ENCODE data around the gene RHBDD1.

Gene RHBDD1

GRCh38 chr2:226850024-226850423 is 14.2 kb downstream of the RHBDD1 start:
- no peak for TF ChIP-seq CTCF (IDR thresholded peaks at IDR 0.05; ENCODE audit: low read depth, low read length, missing control alignments)
- in situ Hi-C loops (cut with HindIII; ENCODE audit: low sequenced_read_pairs) = no loop called here
- H3K4me3 ChIP-seq (ENCODE audit: low read depth, low read length) = no peak overlapping the region
- DNase-seq (ENCODE audit: low read depth) = no peak

- H3K4me3 ChIP-seq (ENCODE audit: low read depth, low read length) = no peak overlapping the region
- DNase-seq (ENCODE audit: low read depth) = no peak
- in situ Hi-C loops (cut with HindIII; ENCODE audit: low sequenced_read_pairs) = no loop called here
- no peak for TF ChIP-seq CTCF (IDR thresholded peaks at IDR 0.05; ENCODE audit: low read depth, low read length, missing control alignments)
Observed at GRCh38 chr2:226855787-226856186, 19.9 kb downstream of the RHBDD1 start.

GRCh38 chr2:226860087-226860486 is 24.2 kb downstream of the RHBDD1 start:
- in situ Hi-C loops (cut with HindIII; ENCODE audit: low sequenced_read_pairs) = no loop called here
- DNase-seq (ENCODE audit: low read depth) = no peak
- no peak for TF ChIP-seq CTCF (IDR thresholded peaks at IDR 0.05; ENCODE audit: low read depth, low read length, missing control alignments)
- no peak overlapping the region for H3K4me3 ChIP-seq (ENCODE audit: low read depth, low read length)

GRCh38 chr2:226862623-226863022 is 26.8 kb downstream of the RHBDD1 start:
- DNase-seq (ENCODE audit: low read depth) = no peak
- TF ChIP-seq CTCF (IDR thresholded peaks at IDR 0.05; ENCODE audit: low read depth, low read length, missing control alignments) = no peak
- no peak overlapping the region for H3K4me3 ChIP-seq (ENCODE audit: low read depth, low read length)
- in situ Hi-C loops (cut with HindIII; ENCODE audit: low sequenced_read_pairs) = no loop called here

- no peak for DNase-seq (ENCODE audit: low read depth)
- no peak overlapping the region for H3K4me3 ChIP-seq (ENCODE audit: low read depth, low read length)
- in situ Hi-C loops (cut with HindIII; ENCODE audit: low sequenced_read_pairs) = no loop called here
- no peak for TF ChIP-seq CTCF (IDR thresholded peaks at IDR 0.05; ENCODE audit: low read depth, low read length, missing control alignments)
Observed at GRCh38 chr2:226865273-226865672, 29.4 kb downstream of the RHBDD1 start.

- in situ Hi-C loops (cut with HindIII; ENCODE audit: low sequenced_read_pairs) = no loop called here
- no peak overlapping the region for H3K4me3 ChIP-seq (ENCODE audit: low read depth, low read length)
- no peak for DNase-seq (ENCODE audit: low read depth)
- no peak for TF ChIP-seq CTCF (IDR thresholded peaks at IDR 0.05; ENCODE audit: low read depth, low read length, missing control alignments)
Observed at GRCh38 chr2:226865710-226866109, 29.9 kb downstream of the RHBDD1 start.

All from astrocyte of the cerebellum (primary cell).